ENCODE results near the gene IFI44. TPM values are rescaled to one million over a fixed set of nuclear protein-coding genes. Genes with fewer than 3 reads are reported as not detected.

IFI44 gene
- total and polyA plus RNA-seq, 2 of the 8 experiments (the other 6 are each of a cell fraction or from before 2014, with no cell fraction given), result not detected

DNA sequence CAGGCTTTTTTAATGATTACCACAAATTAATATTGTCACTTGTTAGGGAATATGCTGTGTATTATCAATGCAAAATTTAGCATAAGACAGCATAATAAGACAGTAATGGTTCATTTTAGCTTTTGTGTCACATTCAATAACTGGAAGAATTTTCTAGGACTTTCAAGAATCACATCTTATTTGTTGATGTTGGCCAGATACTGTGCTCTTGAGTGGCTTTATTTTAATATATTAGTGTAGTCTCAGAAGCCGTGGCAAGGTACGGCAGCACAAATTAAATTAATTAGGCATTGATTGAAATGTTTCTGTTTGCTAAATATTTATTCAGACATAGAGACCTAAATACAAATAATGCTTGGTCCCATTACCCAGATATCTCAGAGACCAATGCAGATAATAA is 19.0 kb upstream of the IFI44 start:
- no peak overlapping the region for H4K8ac ChIP-seq (ENCODE audit: extremely low read depth, insufficient read depth, low read length)
- no peak overlapping the region for H3K23ac ChIP-seq (ENCODE audit: insufficient read length)
- no peak overlapping the region for H3K9ac ChIP-seq (replicated peaks in 1 of 4; ENCODE audit: extremely low read depth in 1 of 4, low read depth in 3 of 4, low read length in 3 of 4)
- no peak overlapping the region for H2BK5ac ChIP-seq (ENCODE audit: low read depth, low read length)
- no peak overlapping the region for H3K14ac ChIP-seq (ENCODE audit: insufficient read length)
- H3K79me1 ChIP-seq (ENCODE audit: low read depth, low read length), result no peaks in the 10 kb centered on the region
- no peak overlapping the region for H3K27ac ChIP-seq (ENCODE audit: low read depth, low read length)
- H2BK20ac ChIP-seq (ENCODE audit: low read length), result no peak overlapping the region
- H2BK12ac ChIP-seq (ENCODE audit: low read depth, low read length), result no peak overlapping the region
- no peaks in the 10 kb centered on the region for H3K23me2 ChIP-seq (ENCODE audit: low read depth, low read length)
- no peaks in the 10 kb centered on the region for H3K79me2 ChIP-seq (ENCODE audit: control insufficient read depth in 1 of 2, insufficient read depth in 2 of 2, low read length in 2 of 2)
- no peak overlapping the region for H3K4ac ChIP-seq (replicated peaks; ENCODE audit: insufficient read length, low read depth, low read length)
- H3K56ac ChIP-seq (replicated peaks; ENCODE audit: insufficient read length, low read depth, low read length), result no peak overlapping the region
- H2AK5ac ChIP-seq (ENCODE audit: low read depth, low read length), result no peak overlapping the region
- H4K5ac ChIP-seq (ENCODE audit: insufficient read length, low read depth, low read length), result no peak overlapping the region
- no peaks in the 10 kb centered on the region for H3K36me3 ChIP-seq (ENCODE audit: control insufficient read depth in 2 of 4, insufficient read depth in 4 of 4, low read length in 3 of 4)
- no peaks in the 10 kb centered on the region for H4K20me1 ChIP-seq (replicated peaks in 1 of 2; ENCODE audit: control insufficient read depth in 1 of 2, insufficient read depth in 2 of 2, low read length in 2 of 2)
- FAIRE-seq (no peak), DNase-seq (ENCODE audit: low read depth in 1 of 2, low spot score in 2 of 2) (no peak)
- no peak overlapping the region for H2AFZ ChIP-seq (ENCODE audit: low read length)
- no peak overlapping the region for H2BK120ac ChIP-seq (replicated peaks; ENCODE audit: low read depth, low read length)
- H2BK15ac ChIP-seq (ENCODE audit: low read length), result no peak overlapping the region
- no peak overlapping the region for H3K4me3 ChIP-seq (ENCODE audit: extremely low read depth in 1 of 4, insufficient read depth in 2 of 4, low read depth in 3 of 4, low read length in 4 of 4)
- no peak overlapping the region for H3K4me2 ChIP-seq (ENCODE audit: insufficient read depth in 1 of 2, low read depth in 2 of 2, low read length in 2 of 2)
- no peak overlapping the region for H4K91ac ChIP-seq (replicated peaks; ENCODE audit: insufficient read length, low read length)
- no peaks in the 10 kb centered on the region for H3K4me1 ChIP-seq (replicated peaks in 1 of 4; ENCODE audit: control insufficient read depth in 3 of 4, insufficient read depth in 4 of 4, low read length in 3 of 4)
- POLR2A ChIA-PET (ENCODE audit: partially characterized antibody), result no interaction called here
- H3K27me3 ChIP-seq (replicated peaks in 1 of 4; ENCODE audit: control insufficient read depth in 3 of 4, extremely low read depth in 1 of 4, insufficient read depth in 3 of 4, low read length in 3 of 4), result no peaks in the 10 kb centered on the region
- CTCF ChIA-PET (ENCODE audit: partially characterized antibody), result no interaction called here
- H3K9me3 ChIP-seq (ENCODE audit: insufficient read depth in 2 of 2, low read depth in 1 of 2, low read length in 1 of 2), result no peaks in the 10 kb centered on the region
- WGBS, 2 experiments (ENCODE audit: extremely low coverage in 1 of 2, insufficient coverage in 1 of 2, insufficient read length in 1 of 2, insufficient replicate concordance in 2 of 2, low coverage in 1 of 2, low lambda C conversion rate in 2 of 2, missing lambda C conversion rate in 1 of 2), result 90% methylated on average over 2 of the region's 2 CpGs; no CpG with 5 or more reads in 1 of the 2 experiments
- no peak overlapping the region for H3K18ac ChIP-seq (ENCODE audit: extremely low read depth, low read length)
- TF ChIP-seq HDAC2 (IDR thresholded peaks at IDR 0.05; ENCODE audit: borderline replicate concordance in 1 of 2, low read depth in 2 of 2, low read length in 2 of 2), result no peak
- no peak for TF ChIP-seq RXRA (IDR thresholded peaks at IDR 0.05; ENCODE audit: insufficient read depth, low read depth, low read length)
- TF ChIP-seq SIX5 (IDR thresholded peaks at IDR 0.05; ENCODE audit: low read depth, low read length), result no peak
- no peak for TF ChIP-seq POU5F1 (IDR thresholded peaks at IDR 0.05; ENCODE audit: low read depth, low read length)
- TF ChIP-seq RAD21 (IDR thresholded peaks at IDR 0.05 in 1 of 2, conservative IDR thresholded peaks at IDR 0.05 in 1 of 2; ENCODE audit: low read depth in 2 of 2, low read length in 2 of 2), result no peak
- TF ChIP-seq CHD1 (IDR thresholded peaks at IDR 0.05; ENCODE audit: low read depth, low read length), result no peak
- no peak for TF ChIP-seq ATF3 (IDR thresholded peaks at IDR 0.05; ENCODE audit: insufficient read depth, low read depth, low read length)
- no peak for TF ChIP-seq CBX5 (IDR thresholded peaks at IDR 0.05; ENCODE audit: low read depth, low read length)
- no peak for TF ChIP-seq RBBP5 (IDR thresholded peaks at IDR 0.05; ENCODE audit: borderline replicate concordance, low read depth, low read length)
- TF ChIP-seq GABPA (IDR thresholded peaks at IDR 0.05; ENCODE audit: borderline replicate concordance, insufficient read depth, low read length), result no peak
- no peak for TF ChIP-seq BRCA1 (IDR thresholded peaks at IDR 0.05; ENCODE audit: low read depth, low read length)
- no peak for TF ChIP-seq GTF2F1 (IDR thresholded peaks at IDR 0.05; ENCODE audit: borderline replicate concordance, low read depth, low read length)
- TF ChIP-seq SP2 (IDR thresholded peaks at IDR 0.05; ENCODE audit: low read length), result no peak
- TF ChIP-seq ASH2L (IDR thresholded peaks at IDR 0.05; ENCODE audit: low read length), result no peak
